Jurkat, Clone E6-1 (cell line): ENCODE data around the gene EXOC3L4.
"Not testable (repeated sequence)": the region's sequence is repeated elsewhere in the genome, so short reads cannot be mapped to it uniquely, and the experiment has no call there.

ENCODE experiments used
- DNase-seq: peaks from one replicate; pipeline ENCODE4 v3.0.0-alpha.2; 2011; ENCODE audit warnings: low read depth, low spot score
- H3K4me3 ChIP-seq: 2 replicates; pipeline ENCODE4 v1.5.1; 2011; ENCODE audit warnings: mild to moderate bottlenecking, low read length, control low read depth, moderate library complexity

EXOC3L4 gene

DNA sequence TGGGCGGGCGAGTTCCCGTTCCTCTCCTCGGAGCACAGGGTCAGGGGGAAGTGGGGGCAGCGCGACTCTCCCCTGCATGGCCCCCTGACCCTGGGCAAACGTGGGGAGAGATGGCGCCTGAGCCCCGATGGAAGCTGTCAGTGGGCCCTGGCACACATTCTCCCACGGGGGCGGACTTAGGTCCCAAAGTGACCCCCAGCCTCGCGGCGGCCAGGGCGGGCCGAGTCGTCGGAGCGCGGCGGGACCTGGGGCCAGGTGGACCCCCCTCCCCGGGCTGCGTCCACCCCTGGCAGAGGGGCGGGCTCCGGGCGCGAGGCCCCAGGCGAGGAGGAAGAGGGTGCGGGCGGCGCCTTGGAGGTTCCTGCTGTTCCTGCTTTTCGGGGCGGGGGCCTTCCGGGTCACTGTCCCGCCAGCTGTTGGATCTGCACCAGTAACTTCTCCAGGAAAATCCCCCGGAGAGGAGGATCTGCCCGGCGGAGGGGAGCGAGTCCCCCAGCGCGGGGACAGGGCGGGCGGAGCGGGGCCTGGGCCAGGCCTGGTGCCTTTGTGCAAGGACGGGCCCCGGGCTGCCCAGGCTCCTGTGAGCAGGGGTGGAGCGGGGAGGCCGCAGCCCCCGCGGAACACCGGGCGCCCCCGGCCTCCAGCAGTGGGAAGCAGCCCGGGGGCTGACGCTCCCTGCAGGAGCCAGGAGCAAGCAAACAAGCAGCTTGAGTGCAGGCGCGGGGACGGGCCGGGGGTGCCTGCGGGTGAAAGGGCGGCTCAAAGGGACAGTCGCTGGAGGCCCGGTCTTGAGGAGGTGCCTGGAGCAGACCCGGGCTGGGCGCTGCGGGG, 44.0 kb downstream of the EXOC3L4 start:
- no peak overlapping the region for H3K4me3 ChIP-seq
- DNase-seq = no peak

DNA sequence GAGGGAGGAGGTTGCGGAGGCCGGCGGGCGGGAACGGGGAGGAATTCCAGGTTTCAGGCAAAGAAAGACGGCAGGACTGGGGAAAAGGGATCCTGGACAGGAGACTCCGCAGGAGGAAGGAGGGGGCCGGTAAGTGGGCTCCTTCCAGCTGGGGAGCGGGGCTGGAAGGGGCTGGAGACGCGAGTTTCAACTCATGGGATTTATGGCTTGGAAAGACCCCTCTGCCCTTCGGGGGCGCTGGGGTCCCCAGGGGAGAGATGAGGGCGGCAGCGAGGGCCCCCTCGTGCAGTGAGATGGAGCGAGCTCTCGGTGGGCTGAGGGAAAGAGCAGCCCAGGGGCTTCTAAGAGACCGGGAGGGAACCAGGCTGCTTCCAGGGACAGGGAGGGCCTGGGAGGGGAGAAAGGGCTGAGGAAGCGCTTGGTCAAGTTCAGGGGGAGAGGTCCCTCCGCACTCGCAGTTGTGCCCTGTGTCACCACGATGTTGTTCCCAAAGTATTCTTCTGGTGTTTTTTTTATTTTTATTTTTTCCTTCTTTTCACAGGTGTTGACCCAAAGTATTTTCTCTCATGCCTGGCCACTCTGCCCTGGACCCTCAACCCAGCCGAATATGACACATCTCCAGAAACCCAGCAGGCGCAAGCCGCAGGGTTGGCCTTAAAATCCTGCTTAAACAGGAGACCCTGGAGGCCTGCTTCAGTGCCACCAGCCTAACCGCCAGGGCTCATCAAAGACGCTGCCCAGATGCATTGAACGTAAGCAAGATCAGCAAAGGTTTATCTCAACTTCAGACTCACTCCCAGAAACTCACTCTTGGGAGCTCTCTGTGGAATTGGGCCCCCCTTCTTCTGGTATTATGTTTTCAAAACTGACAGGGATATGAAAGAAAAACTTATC, 44.9 kb downstream of the EXOC3L4 start:
- H3K4me3 ChIP-seq = no peak overlapping the region
- no peak for DNase-seq

DNA sequence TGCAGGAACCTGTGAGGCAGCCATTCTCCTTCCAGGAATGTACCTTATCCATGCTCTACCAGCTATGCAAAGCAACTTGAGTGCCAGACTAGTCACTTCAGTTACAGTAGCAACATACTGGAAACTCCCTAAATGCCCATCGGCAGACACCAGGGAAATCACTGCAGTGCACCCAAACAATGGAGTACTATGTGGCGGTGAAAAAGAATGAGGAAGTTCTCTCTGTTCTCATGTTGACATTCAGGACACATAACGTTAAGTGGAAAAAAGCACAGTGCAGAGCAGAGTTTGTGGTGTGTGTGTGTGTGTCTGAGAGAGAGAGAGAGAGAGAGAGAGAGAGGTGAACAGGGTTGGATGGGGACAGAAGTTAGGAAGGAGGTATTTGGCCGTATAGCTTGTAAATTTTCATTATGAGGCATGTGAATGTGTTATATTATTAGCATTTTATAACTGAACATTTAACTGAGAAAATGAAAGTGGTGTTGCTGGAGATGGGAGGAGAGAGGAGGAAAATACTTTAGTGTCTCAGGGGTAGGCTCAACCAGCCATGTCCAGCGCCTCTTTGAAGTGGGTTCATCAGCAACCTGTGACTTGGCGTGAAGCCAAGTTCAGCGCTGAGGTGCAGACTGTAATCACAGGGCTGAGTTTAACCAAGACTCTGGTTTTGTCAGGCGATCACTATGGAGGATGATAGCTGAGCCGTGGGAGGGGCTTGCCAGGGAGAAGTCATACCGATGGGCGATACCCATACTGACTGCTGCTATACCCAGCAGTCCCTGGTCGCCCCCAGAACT, 46.0 kb downstream of the EXOC3L4 start:
- DNase-seq = peak; percentile 24
- H3K4me3 ChIP-seq = no peak overlapping the region

DNA sequence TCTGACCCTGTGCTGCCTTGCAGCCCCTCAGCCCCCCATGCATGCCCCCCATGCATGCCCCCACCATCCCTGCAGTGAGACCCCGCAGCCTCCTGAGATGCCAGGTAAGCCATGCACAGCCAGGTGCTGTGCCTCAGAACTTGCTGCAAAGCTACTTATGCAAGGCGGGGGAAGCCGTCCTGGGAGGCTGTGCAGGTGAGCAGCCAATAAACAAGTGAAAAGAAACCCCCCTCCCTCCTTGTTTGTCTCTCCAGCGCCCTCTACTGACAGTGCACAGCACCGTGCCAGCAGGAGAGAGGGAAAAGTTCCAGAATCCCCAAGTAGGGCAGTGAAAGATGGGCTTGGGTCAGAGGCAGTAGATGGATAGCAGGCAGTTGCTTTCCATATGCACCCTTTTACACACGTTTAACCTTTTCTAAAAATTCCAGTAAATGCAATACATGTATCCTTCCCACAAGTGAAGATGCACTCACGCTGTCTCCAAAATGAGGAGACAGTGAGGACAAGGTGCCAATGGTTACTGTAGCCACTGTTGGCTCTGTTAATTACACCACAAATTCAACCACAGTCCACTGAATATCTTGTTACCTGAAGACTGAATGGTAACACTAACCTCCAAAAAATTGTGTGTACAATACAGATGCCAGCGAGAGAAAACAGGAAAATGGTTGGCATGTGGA, 46.7 kb downstream of the EXOC3L4 start:
- peak; percentile 33 for DNase-seq
- no peak overlapping the region for H3K4me3 ChIP-seq

DNA sequence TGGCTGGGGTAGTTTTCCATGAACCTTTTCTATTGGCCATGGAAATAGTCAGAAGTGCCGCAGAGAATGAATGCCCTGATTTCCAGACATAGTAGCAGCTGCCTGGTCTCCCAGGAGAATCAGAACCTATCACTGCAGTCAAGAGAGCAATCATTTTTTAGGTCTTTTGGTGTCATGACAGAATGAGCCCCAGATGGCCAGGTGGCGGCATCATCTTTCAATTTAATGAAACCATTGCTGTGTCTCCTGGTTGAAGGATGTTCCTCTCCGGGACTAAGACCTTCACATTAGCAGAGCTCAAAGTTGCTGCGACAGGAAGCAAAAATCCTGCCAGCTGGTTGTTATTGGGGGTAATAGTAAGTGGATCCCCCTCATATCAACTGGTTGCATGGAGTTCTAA, 47.5 kb downstream of the EXOC3L4 start:
- no peak overlapping the region for H3K4me3 ChIP-seq

DNA sequence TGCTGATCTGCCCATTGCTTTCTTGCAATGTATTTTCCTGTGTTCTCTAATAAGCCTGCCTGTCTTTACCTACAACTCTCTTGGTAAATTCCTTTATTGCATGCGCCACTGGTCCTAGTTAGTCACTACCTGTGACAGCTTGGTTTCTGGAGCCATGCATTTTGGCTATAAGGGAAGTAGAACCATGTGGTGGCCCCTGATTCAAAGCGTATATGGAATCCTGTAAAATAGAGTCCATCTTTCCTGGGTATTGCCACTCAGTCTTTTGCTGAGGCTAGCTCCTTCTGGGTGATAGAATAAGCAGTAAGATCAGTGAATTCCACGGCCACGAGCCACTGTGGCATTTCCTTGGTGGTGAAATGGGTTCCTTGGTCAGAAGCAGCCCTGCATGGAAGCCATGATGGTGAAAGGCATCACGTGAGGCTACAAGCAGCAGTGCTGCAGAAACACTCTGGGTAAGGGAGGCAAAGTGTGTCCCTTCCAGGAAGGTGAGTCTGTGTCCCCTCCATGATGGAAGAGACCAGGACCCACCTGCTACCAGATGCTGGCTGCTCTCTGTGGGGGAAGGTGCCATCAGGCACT, 48.3 kb downstream of the EXOC3L4 start:
- no peak for DNase-seq
- H3K4me3 ChIP-seq = no peak overlapping the region

More for the DNA sequence above, 47.5 kb downstream of the EXOC3L4 start:
- no peak for DNase-seq

DNA sequence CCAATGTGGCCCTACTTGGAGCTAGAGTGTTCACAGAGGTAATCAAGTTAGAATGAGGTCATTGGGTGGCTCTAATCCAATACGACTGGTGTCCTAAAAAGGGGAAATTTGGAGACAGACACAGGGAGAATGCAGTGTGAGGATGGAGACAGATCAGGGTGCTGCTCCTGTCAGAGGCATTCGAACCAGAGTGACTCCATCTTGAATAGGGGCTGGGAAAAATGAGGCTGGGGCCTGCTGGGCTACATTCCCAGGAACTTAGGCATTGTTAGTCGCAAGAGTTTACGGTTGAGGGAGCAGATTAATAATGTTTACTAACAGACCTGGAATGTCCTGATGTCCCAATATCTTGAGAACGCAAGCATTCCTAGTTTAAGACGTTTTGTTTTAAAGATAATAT, 49.0 kb downstream of the EXOC3L4 start:
- no peak overlapping the region for H3K4me3 ChIP-seq
- DNase-seq = no peak

DNA sequence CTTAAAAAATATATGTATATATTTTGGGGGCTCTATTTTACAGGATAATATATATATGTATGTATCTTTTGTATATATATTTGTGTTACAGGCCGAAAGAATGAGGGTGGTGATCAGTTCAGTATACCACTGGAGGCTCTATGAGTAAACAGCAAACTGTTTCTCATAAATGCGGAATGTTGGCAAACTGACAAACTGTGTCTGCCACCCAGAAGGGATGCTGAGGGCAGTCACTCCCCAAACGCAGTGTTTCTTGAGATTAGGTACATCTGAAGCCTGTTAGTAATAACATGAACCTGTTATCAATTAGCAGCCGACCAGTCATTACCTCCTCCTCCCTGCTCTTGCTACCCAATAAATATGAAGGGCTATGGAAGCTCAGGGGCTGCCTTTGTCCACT, 49.6 kb downstream of the EXOC3L4 start:
- DNase-seq = no peak
- H3K4me3 ChIP-seq = no peak overlapping the region

DNA sequence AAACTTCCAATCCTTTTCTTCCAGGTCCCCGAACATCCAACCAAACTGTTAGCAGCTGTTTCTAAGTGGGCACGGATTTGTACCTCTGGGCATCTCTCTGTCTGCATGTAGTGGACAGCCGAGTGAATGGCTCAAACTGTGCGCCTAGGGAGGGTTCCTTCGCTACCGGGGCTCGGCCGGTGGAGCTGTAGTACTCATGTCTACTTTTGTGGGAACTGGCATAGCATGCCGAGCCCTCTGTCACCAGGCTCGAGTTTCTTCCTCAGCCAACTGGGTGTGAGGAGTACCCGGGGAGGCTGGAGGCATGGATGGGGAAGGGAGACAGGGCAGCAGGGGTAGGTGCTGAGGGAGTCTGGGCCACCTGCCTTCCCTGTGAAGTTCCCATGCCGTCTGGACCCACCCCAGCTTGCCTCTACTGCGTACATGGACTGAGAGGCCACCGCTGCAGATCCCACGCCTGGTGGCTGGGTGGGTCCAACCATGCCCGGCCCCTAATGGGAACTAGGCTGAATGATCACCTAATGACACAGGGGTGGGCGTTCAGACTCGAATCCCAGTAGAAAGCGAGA, 51.7 kb downstream of the EXOC3L4 start:
- DNase-seq = no peak
- H3K4me3 ChIP-seq = no peak overlapping the region

DNA sequence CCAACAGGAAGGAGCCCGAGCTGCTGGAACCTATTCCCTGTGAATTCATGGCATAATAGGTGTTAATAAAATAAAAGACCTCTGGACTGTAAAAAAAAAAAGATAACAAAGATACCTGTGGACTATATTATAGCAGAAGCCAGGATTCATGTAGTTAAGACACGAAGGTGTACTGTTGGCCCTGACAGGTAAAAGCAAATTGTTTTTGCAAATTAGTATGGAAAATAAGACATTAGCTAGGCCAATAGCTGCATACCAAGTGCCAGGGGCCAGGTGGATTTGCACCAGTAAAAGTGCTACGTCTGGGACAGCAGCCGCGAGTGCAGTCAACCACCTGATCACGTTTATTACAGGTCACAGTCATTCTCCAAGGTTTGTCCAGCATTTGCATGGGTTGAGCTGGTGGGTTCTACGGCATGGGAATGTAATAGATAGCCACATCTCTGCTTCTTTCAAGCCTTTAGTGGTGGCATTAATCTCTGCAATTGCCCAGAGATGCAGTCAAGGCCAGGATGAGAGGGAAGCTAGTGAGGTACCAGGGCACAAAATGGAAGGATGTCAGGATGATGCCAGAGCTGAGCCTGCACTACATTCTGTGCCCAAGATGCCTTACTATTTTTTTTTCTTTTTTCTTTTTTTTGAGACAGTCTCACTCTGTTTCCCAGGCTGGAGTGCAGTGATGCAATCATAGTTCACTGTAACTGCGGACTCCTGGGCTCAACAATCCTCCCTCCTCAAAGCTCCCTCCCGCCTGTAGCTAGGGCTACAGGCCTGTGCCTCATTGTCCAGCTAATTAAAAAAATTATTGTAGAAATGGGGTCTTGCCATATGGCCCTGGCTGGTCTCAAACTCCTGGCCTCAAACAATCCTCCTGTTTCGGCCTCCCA, 55.1 kb downstream of the EXOC3L4 start:
- DNase-seq = no peak

DNA sequence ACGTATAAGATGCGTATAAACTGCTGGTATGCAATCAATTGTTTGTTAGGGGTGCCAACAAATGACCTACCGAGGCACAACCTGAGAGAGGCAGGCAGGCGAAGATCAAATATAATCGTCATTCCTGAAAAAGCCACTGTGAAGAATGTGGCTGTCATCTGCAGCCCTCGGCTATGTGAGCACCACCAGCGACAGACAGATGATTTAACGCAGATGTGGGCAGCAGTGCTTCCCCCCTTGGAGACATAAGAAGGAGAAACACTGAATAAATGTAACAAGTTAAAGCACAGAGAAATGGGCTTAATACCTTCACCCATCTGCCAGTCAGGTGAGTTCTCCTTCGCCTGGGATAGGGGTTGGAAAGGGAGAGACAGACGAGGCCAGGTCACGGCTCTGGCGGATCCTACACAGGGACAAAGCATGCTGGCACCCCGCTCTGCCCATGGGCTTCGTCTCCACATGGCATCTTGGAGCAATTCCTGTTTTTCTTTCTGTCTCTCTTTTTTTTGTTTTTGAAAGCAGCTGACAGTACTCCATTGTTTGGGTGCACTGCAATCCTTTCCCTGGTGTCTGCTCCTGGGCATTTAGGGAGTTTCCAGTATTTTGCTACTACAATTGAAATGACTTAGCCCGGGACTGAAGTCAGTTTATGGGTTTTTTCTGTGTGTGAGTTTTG, 56.9 kb downstream of the EXOC3L4 start:
- no peak for DNase-seq
- H3K4me3 ChIP-seq = no peak overlapping the region

More for the DNA sequence above, 55.1 kb downstream of the EXOC3L4 start:
- no peak overlapping the region for H3K4me3 ChIP-seq

DNA sequence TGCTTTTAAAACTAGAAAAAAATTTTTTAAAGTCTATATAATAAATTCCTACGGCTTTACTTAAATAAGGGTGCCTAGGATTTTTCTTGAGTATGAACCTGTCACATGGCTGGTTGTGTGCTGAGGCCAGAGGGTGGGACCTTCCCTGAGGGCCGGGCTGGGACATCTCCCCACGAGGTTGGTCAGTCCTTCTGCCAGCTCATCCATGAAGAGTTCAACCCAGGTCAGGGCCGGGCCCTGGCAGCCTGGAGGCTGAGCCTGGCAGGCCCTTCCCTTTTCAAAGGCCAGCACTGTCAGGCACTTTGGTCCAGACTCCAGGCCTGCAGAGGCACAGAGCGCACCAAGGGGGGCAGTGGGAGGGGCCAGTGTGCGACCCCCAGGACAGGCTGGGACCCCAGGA, 60.5 kb downstream of the EXOC3L4 start:
- DNase-seq = no peak
- no peak overlapping the region for H3K4me3 ChIP-seq

DNA sequence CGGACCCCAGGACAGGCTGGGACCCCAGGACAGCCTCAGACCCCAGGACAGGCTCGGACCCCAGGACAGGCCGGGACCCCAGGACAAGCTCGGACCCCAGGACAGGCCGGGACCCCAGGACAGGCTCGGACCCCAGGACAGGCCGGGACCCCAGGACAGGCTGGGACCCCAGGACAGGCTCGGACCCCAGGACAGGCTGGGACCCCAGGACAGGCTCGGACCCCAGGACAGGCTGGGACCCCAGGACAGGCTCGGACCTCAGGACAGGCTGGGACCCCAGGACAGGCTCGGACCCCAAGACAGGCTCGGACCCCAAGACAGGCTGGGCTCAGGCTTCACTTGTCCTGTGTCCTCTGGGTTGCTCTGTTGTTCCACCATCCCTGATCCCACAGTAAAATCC, 60.9 kb downstream of the EXOC3L4 start:
- not testable (repeated sequence) for H3K4me3 ChIP-seq, DNase-seq

DNA sequence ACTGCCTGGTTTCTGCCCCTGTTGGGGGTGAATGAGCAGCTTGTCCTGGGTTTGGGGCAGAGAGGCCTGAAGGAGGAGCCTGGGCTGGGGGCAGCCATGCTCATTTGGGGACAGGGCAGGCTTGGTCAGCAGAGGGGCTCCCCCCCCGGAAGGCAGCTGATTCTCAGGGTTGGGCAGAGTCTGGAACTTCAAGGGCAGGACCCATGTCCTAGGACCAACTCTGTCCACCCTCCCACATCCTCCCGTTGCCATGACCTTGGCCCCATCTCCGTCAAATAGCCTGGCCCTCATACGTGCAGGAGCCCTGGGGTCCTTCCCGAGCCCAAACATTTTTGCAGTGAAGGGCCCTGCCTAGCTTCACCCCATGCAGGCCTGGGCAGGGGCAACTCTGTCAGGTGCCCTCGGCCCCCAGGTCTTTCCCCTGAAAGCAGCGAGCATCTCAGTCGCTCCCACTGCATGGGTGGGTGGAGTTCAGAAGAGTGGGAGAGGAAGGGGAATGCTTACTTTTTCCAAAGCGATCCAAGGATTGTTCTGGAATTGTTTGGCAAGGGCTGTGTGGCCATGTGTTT, 61.4 kb downstream of the EXOC3L4 start:
- no peak for DNase-seq
- no peak overlapping the region for H3K4me3 ChIP-seq

DNA sequence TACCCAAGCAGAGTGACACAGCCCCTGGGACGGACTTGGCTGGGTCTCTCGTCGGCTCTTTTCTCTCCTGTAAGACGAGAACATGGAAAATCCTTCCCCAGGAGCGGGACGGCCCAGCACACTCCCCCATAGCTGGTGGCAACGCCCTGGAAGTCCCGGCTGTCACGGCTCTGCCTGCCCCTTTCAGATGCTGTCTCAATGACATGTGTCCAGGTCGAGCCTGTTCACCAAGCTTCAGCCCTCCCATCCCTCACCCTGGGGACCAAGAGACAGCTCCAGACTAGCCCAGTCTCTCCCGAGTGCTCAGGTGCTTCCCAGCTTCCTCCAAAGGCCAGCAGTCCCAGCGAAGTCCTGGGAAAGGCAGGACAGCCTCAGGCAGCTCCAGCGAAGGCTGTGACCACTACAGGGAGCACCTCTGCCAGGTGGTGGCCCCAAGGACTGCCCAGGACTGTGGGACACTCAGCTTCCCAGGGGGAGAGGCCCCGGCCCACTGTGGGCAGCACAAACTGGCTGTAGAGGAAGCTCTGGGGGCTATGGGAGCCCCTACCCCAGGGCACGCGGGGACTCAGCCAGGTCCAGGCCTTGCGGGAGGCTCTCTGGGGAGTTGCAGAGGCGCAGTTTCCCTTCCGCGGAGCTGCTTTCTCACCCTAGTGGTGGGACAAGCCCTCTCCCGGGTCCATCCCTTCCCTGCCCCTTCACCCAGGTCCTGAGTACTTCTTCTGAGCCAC, 62.3 kb downstream of the EXOC3L4 start:
- H3K4me3 ChIP-seq = no peak overlapping the region
- DNase-seq = no peak

DNA sequence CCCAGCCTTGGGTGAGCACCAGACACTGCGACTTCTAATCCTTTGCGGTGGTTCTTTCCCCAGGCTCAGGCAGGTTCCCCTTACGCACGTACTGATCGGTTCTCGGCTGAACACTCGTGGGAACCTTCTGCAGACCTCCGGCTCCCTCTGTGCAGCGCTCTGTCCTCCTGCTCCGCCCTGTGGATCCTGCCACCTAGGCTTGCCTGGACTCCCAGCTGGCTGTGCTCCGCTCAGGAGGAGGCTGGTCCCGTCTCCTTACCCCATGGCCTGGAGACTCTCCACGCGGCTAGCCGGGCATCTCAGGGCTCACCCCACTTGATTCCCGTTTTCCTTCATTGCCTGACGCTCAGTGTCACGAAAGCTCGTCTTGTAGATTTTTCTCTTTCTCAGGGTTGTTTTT, 63.4 kb downstream of the EXOC3L4 start:
- H3K4me3 ChIP-seq = no peak overlapping the region
- no peak for DNase-seq
